GM18870 (cell line): ENCODE results near the gene NDUFB6.
"Not testable (repeated sequence)": the region's sequence is repeated elsewhere in the genome, so short reads cannot be mapped to it uniquely, and the experiment has no call there.

Experiments
- ATAC-seq: cut with Tn5 transposase; IDR thresholded peaks from one replicate; pipeline ENCODE4 v1.9.1; 2021; ENCODE audit warnings: moderate library complexity; ENCODE audit not compliant: unreplicated experiment

The NDUFB6 gene

DNA sequence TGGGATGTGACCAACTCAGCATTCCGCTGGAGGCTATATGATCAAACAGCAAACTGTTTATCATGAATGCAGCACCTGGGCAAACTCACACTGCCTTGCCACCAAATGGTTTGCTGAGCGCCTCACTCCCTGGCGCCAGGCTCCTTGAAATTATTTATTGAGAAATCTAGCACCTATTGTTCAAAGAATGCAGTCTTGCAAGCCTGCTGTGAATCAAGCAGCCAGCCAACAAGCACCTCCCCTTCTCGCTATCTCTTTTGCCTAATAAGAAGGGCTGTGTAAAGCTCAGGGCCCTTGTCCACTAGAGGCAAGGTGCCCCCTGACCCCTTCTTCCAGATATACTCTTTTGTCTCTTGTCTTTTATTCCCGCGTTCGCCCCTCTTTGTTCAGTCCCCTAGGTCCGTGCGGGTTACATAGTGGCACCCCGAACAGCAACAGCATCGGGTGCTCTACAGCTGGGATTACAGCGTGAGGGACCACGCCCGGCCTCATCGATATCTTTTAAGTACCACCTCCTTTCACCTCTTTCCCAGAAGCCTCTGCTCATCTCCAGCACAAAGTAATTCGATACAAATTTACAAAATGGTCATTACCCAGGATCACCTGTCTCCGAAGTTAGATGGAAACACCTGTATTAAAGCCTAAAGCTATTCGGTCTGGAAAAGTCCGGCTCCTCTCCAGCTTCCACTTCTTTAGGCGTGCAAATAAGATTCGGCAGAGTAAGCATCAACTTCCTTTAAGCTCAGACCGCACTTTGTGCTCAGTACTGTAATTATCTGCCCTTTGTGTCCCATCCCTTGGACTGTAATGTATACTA, 47.9 kb downstream of the NDUFB6 start:
- no peak for ATAC-seq

DNA sequence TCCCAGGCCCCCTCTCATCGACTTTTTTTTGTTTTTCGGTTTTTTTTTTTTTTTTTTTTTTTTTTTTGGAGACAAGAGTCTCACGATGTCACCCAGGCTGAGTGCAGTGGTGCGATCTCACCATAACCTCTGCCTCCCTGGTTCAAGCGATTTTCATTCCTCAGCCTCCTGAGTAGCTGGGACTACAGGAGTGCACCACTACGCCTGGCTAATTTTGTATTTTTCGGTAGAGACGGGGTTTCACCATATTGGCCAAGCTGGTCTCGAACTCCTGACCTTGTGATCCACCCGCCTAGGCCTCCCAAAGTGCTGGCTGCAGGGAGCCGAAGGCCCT, 48.4 kb downstream of the NDUFB6 start:
- ATAC-seq: not testable (repeated sequence)

DNA sequence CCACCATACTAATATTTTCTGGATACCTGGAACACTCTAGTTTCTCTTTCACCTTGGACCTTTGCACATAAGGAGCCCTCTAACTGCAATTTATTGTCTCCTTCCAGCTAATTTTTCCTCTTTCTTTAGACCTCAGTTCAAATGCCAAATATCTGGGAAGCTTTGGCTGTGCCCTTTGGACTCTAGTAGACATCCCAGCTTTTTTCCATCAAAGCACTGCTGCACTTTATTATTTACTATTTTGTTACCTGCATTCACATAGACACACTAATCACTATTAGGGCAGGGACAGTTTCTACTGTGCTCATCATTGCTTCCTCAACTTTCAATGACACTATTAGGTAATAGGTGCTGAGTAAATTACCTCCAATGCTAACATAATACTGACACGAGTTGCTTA, 49.0 kb downstream of the NDUFB6 start:
- no peak for ATAC-seq

DNA sequence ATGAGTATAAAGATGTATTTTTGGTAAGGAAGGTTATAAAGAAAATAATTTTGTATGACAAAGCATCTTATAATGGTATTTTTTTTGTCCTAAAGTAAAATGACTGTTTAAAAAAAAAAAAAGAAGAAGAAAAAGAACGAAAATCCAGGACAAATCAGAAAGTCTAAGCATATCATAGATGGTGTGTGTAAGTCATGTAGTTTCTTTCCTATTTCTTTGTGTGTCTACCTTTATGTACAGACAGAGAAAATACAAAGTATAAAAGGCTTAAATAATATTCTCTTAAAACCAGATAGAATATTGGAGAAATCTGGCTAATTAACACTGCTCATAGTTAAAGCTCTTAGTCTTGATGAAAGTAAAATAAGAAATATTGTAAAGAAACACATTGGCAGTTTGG, 54.7 kb downstream of the NDUFB6 start:
- no peak for ATAC-seq

DNA sequence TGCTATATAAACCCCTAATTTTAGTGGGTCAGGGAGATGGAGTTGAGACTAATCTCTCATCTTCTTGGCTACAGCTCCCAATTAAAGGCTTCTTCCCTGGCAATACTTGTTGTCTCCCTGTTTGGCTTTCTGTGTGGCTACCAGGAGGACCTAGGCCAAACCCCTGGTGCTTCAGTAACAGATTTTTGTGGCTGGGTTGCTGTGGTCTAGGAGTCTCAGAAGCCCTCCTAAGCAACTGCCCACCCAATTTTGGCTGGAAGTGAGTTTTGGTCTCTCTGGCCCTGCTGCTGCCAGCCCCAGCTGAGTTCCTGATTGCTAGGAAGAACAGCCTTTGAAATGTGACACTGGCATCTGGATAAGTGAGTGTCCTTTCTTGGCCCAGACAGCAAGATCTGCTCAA, 56.7 kb downstream of the NDUFB6 start:
- no peak for ATAC-seq

DNA sequence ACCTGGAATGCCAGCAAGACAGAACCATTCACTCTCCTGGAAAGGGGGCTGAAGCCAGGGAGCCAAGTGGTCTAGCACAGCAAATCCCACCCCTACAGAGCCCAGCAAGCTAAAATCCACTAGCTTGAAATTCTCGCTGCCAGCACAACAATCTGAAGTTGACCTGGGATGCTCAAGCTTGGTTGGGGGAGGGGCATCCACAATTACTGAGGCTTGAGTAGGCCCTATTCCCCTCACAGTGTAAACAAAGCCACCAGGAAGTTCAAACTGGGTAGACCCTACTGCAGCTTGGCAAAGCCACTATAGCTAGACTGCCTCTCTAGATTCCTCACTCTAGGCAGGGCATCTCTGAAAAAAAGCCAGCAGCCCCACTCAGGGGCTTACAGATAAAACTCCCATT, 64.2 kb downstream of the NDUFB6 start:
- ATAC-seq: no peak

DNA sequence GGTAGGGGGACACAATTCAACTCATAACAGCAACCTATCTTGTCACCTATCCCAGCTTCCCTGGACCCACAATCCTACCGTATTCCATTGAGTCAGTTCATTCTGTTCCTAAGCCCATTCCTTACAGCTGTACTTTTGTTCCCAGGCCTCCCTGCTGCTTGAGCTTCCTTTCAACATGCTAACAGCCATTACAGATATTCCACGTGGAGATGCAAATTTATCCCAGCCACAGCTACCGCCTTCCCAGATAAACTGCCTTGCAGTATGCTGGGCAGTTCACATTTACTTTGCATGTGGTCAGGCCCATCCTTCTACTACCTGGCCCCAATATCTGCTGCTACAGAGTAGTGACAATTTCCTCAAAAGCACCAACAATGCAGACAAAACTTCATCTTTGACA, 70.0 kb downstream of the NDUFB6 start:
- no peak for ATAC-seq
